IMR-90 (cell line): Measurements from ENCODE around the gene TTLL9. TPM values are rescaled to one million over a fixed set of nuclear protein-coding genes. Genes with fewer than 3 reads are reported as not detected.

Experiments used
- ATAC-seq: fragments of 200-7000 bp; cut with Tn5 transposase; 2 replicates; pipeline ENCODE4 v1.9.1; 2020; ENCODE audit warnings: low read depth, mild to moderate bottlenecking, moderate library complexity
- BruUV-seq: library from RNA; stranded (reverse); fragments of 400-500 nt; replicated peaks from 2 replicates; lab custom pipeline; 2021; lab: Mats Ljungman, UMichigan
- CTCF ChIA-PET: fragments of 300-600 bp; formaldehyde crosslinking; extraction: SDS; loops from one replicate; lab custom pipeline; 2021; ENCODE audit warnings: antibody characterized with exemption; lab: Yijun Ruan, JAX
- POLR2A ChIA-PET: fragments of 300-600 bp; sonication (Branson Sonifier 250); formaldehyde crosslinking; loops from one replicate; lab custom pipeline; 2022; ENCODE audit warnings: antibody characterized with exemption; ENCODE audit not compliant: unreplicated experiment; lab: Charles Lee
- DNase-seq: peaks from one replicate; pipeline ENCODE4 v3.0.0; 2013
- H2AFZ ChIP-seq: replicated peaks from 2 replicates; pipeline ENCODE3; 2013; ENCODE audit warnings: low read length, mild to moderate bottlenecking; ENCODE audit not compliant: poor library complexity
- H2AK5ac ChIP-seq: 2 replicates; pipeline ENCODE4 v1.6.1; 2013; ENCODE audit warnings: low read depth, low read length, inconsistent platforms
- H2AK9ac ChIP-seq: replicated peaks from 2 replicates; pipeline ENCODE3; 2013; ENCODE audit warnings: mild to moderate bottlenecking, low read depth, low read length, moderate library complexity; ENCODE audit not compliant: poor library complexity
- H2BK120ac ChIP-seq: 2 replicates; pipeline ENCODE4 v1.6.1; 2013; ENCODE audit warnings: low read depth, low read length, inconsistent platforms
- H2BK15ac ChIP-seq: 3 replicates; pipeline ENCODE4 v1.6.1; 2013; ENCODE audit warnings: low read depth, low read length, inconsistent platforms
- H2BK20ac ChIP-seq: 2 replicates; pipeline ENCODE4 v1.6.1; 2013; ENCODE audit warnings: low read depth, mild to moderate bottlenecking, inconsistent platforms, low read length, moderate library complexity
- H2BK5ac ChIP-seq: 2 replicates; pipeline ENCODE4 v1.6.1; 2013; ENCODE audit warnings: mild to moderate bottlenecking, low read depth, low read length, inconsistent platforms; ENCODE audit not compliant: poor library complexity, severe bottlenecking
- H3K14ac ChIP-seq: replicated peaks from 2 replicates; pipeline ENCODE4 v1.6.1; 2013; ENCODE audit warnings: low read depth, low read length, inconsistent platforms
- H3K18ac ChIP-seq: 2 replicates; pipeline ENCODE4 v1.6.1; 2013; ENCODE audit warnings: low read depth, low read length, control low read depth
- H3K23ac ChIP-seq: 2 replicates; pipeline ENCODE4 v1.6.1; 2013; ENCODE audit warnings: low read depth, low read length, inconsistent platforms
- H3K27ac ChIP-seq: 2 replicates; pipeline ENCODE4 v1.5.1; 2013; ENCODE audit warnings: mild to moderate bottlenecking, control low read depth, low read length; ENCODE audit not compliant: insufficient read depth
- H3K27me3 ChIP-seq: 2 replicates; pipeline ENCODE4 v1.6.1; 2013; ENCODE audit warnings: low read length; ENCODE audit not compliant: control insufficient read depth, insufficient read depth
- H3K36me3 ChIP-seq: 2 replicates; pipeline ENCODE4 v1.6.1; 2013; ENCODE audit warnings: low read length, mixed read lengths; ENCODE audit not compliant: control insufficient read depth, insufficient read depth
- H3K4ac ChIP-seq: 2 replicates; pipeline ENCODE4 v1.6.1; 2013; ENCODE audit warnings: low read depth, low read length, inconsistent platforms
- H3K4me1 ChIP-seq: 2 replicates; pipeline ENCODE4 v1.6.1; 2013; ENCODE audit warnings: low read length, mixed read lengths; ENCODE audit not compliant: control insufficient read depth, insufficient read depth
- H3K4me2 ChIP-seq: 2 replicates; pipeline ENCODE4 v1.6.1; 2013; ENCODE audit warnings: low read depth, mild to moderate bottlenecking, control low read depth, low read length, moderate library complexity
- H3K4me3 ChIP-seq: 2 replicates; pipeline ENCODE4 v1.5.1; 2013; ENCODE audit warnings: low read depth, mild to moderate bottlenecking, control low read depth, low read length, moderate library complexity; ENCODE audit not compliant: insufficient read depth
- H3K56ac ChIP-seq: 2 replicates; pipeline ENCODE4 v1.6.1; 2013; ENCODE audit warnings: low read length, inconsistent platforms; ENCODE audit not compliant: insufficient read depth; ENCODE audit errors: extremely low read depth
- H3K79me1 ChIP-seq, 2 experiments: 2 replicates each; pipeline ENCODE4 v1.6.1; 2013; ENCODE audit warnings: low read length in 2 of 2, inconsistent platforms in 1 of 2, low read depth in 1 of 2
- H3K9ac ChIP-seq: 2 replicates; pipeline ENCODE4 v1.6.1; 2013; ENCODE audit warnings: low read depth, low read length, control low read depth
- H3K9me1 ChIP-seq: 2 replicates; pipeline ENCODE4 v1.6.1; 2013; ENCODE audit warnings: low read length, inconsistent platforms; ENCODE audit not compliant: insufficient read depth
- H3K9me3 ChIP-seq: 2 replicates; pipeline ENCODE4 v1.6.1; 2013; ENCODE audit warnings: low read length; ENCODE audit not compliant: control insufficient read depth, insufficient read depth
- H4K20me1 ChIP-seq: 2 replicates; pipeline ENCODE4 v1.6.1; 2013; ENCODE audit warnings: low read length, inconsistent platforms; ENCODE audit not compliant: insufficient read depth
- H4K5ac ChIP-seq: 2 replicates; pipeline ENCODE4 v1.6.1; 2013; ENCODE audit warnings: mild to moderate bottlenecking, low read depth, low read length, control low read depth
- H4K8ac ChIP-seq, 2 experiments: 2 replicates each; pipeline ENCODE4 v1.6.1; 2013; ENCODE audit warnings: low read depth in 2 of 2, low read length in 2 of 2, control low read depth in 1 of 2, inconsistent platforms in 1 of 2
- H4K91ac ChIP-seq: 2 replicates; pipeline ENCODE4 v1.6.1; 2013; ENCODE audit warnings: low read depth, low read length, inconsistent platforms; ENCODE audit not compliant: insufficient read depth
- BHLHE40 ChIP-seq: fragments of 150-350 bp; IDR thresholded peaks from 2 replicates; pipeline ENCODE4 v1.6.1; 2016; ENCODE audit warnings: mild to moderate bottlenecking, low read depth, low read length
- CHD1 ChIP-seq: IDR thresholded peaks from 2 replicates; pipeline ENCODE4 v1.6.1; 2012; ENCODE audit warnings: low read depth, low read length, improper control_type of control experiment
- MAZ ChIP-seq: IDR thresholded peaks from 2 replicates; pipeline ENCODE4 v1.6.1; 2012; ENCODE audit warnings: low read depth, mild to moderate bottlenecking, low read length, improper control_type of control experiment, moderate library complexity, borderline replicate concordance
- MXI1 ChIP-seq: IDR thresholded peaks from 2 replicates; pipeline ENCODE4 v1.6.1; 2012; ENCODE audit warnings: low read depth, mild to moderate bottlenecking, low read length, moderate library complexity, borderline replicate concordance
- NFE2L2 ChIP-seq: fragments of 150-350 bp; IDR thresholded peaks from 2 replicates; pipeline ENCODE4 v1.6.1; 2016; ENCODE audit warnings: low read depth, mild to moderate bottlenecking, low read length
- RAD21 ChIP-seq: IDR thresholded peaks from 2 replicates; pipeline ENCODE4 v1.6.1; 2012; ENCODE audit warnings: low read length, improper control_type of control experiment
- USF2 ChIP-seq: fragments of 150-350 bp; IDR thresholded peaks from 2 replicates; pipeline ENCODE4 v1.6.1; 2017; ENCODE audit warnings: mild to moderate bottlenecking, antibody characterized with exemption, low read length, low read depth
- WGBS, 2 experiments: methylation state at CpG; one replicate each; pipeline versions ENCODE4 v1.1.5 to v1.1.7; 2013; ENCODE audit warnings: missing lambda C conversion rate in 2 of 2; ENCODE audit not compliant: insufficient read length in 1 of 2; ENCODE audit errors: extremely low coverage in 2 of 2; 5-methylcytosine and 5-hydroxymethylcytosine counted together
- dilution Hi-C: fragments of 300-500 bp; cut with HindIII; formaldehyde crosslinking; loops from one replicate; pipeline ENCODE4 v1.14.3; 2018; ENCODE audit warnings: low sequenced_read_pairs; ENCODE audit not compliant: unreplicated experiment
- in situ Hi-C: fragments of 300-500 bp; cut with MboI; formaldehyde crosslinking; loops from 3 replicates; pipeline ENCODE4 v1.14.3; 2019; ENCODE audit warnings: low sequenced_read_pairs, inconsistent platforms, mixed read lengths
- intact Hi-C: fragments of 100-400 bp; cut with micrococcal nuclease; formaldehyde crosslinking; loops from 2 replicates; pipeline ENCODE4 v1.10.0; 2022
- polyA plus RNA-seq, 3 experiments: library from polyadenylated mRNA; depleted of rRNA; stranded (reverse); fragments of >200 nt; gene quantifications; 2 replicates each; pipeline ENCODE4 v1.2.3, GENCODE V29; 2012; ENCODE audit warnings: low replicate concordance in 1 of 3
- total RNA-seq: library from RNA; depleted of rRNA; stranded (reverse); fragments of >200 nt; gene quantifications from 2 replicates; pipeline ENCODE4 v1.2.3, GENCODE V29; 2012

TTLL9 gene
- total and polyA plus RNA-seq, 2 of the 4 experiments (the other 2 are of a cell fraction): not detected

- Histone ChIP-seq H2AFZ (peak overlapping the region; percentile 98), H3K4me3 (peak overlapping the region; percentile 58), H3K23ac (no peak overlapping the region), H3K9me3 (no peaks in the 10 kb centered on the region), H4K8ac (peak overlapping the region; percentile 76 to 92), H2AK5ac (no peak overlapping the region), H3K4me1 (no peaks in the 10 kb centered on the region), H2AK9ac (no peak overlapping the region), H3K9me1 (no peaks in the 10 kb centered on the region), H3K27ac (peak overlapping the region; percentile 34; the same call in 1 of the 2 replicates), H3K79me1 (no peaks in the 10 kb centered on the region), H4K5ac (peak overlapping the region; percentile 67), H2BK120ac (no peak overlapping the region), H4K20me1 (no peaks in the 10 kb centered on the region), H3K18ac (no peak overlapping the region), H3K4ac (peak overlapping the region; percentile 44; the same call in 1 of the 2 replicates), H3K14ac (0 out of 2 replicates have a peak overlapping the region, but pooled peaks have one; percentile 76), H3K4me2 (peak overlapping the region; percentile 75), H3K9ac (peak overlapping the region; percentile 71), H3K27me3 (no peaks in the 10 kb centered on the region; the same call in 1 of the 2 replicates), H2BK5ac (no peak overlapping the region), H4K91ac (no peak overlapping the region), H2BK20ac (no peak overlapping the region), H3K56ac (no peak overlapping the region), H2BK15ac (no peak overlapping the region), H3K36me3 (no peaks in the 10 kb centered on the region)
- TF ChIP-seq MXI1: peak; percentile 98
- TF ChIP-seq CHD1: no peak
- peak; percentile 5; the same call in 1 of the 2 replicates for TF ChIP-seq RAD21
- TF ChIP-seq NFE2L2: no peak
- peak; percentile 63; the same call in 1 of the 2 replicates for TF ChIP-seq MAZ
- peak; percentile 78 for TF ChIP-seq BHLHE40
- peak; percentile 85 for TF ChIP-seq USF2
- POLR2A ChIA-PET: interaction anchor here (0.6 kb wide), 2 partner anchors 72 to 1564 kb away, joined by 3 to 7 read pairs; partner anchors contain the start of gene SNTA1
- dilution Hi-C loops: no loop called here
- CTCF ChIA-PET: no interaction called here
- intact Hi-C loops: no loop called here
- in situ Hi-C loops: no loop called here
- WGBS, 2 experiments: 3% methylated on average over 10 of the region's 45 CpGs; no CpG with 5 or more reads in 1 of the 2 experiments
- ATAC-seq (peak; percentile 99), DNase-seq (peak; percentile 92)
- no TSS peak for BruUV-seq
Observed at GRCh38 chr20:31879143-31879987, 8.9 kb downstream of the TTLL9 start.
